ENCODE results near the gene NUDT3. TPM values are rescaled to one million over a fixed set of nuclear protein-coding genes. Genes with fewer than 3 reads are reported as not detected.

The NUDT3 gene
- total and polyA plus RNA-seq, 4 experiments from 2014 or later: 7.0 to 25.9 (median 18.0) TPM

DNA sequence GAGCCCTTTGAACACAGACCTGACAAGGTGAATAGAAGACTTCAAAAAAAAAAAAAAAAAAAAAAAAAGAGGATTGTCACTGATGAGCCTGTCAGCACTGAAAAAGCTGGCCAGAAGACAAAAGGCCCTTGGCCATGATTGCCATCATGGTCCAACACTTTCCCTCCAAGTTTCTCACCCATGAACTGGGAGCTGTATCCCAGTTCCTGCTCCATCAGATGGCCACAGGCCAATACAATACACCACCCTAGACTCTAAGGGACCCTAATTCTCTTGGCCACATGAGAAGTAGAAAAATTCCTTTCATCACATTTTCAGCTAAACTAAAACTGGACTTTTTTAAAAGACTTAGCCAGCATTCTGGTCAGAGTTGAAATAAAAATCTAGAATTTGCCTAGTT, 50.2 kb downstream of the NUDT3 start:
- H3K9me3 Mint-ChIP-seq: no peaks in the 10 kb centered on the region
- intact Hi-C loops (cut with micrococcal nuclease): no loop called here
- Histone ChIP-seq H3K4me3 (ENCODE audit: low read length in 2 of 2) (no peak overlapping the region), H3K36me3 (ENCODE audit: insufficient read depth, low read length) (peaks cover 6% of the 10 kb centered on the region), H3K4me1 (ENCODE audit: insufficient read depth, low read length) (peaks cover 6% of the 10 kb centered on the region), H3K27me3 (ENCODE audit: insufficient read depth, low read length) (no peaks in the 10 kb centered on the region), H3K27ac (ENCODE audit: low read depth, low read length) (no peak overlapping the region), H3K9me3 (ENCODE audit: control insufficient read depth in 1 of 2, low read length in 2 of 2) (no peaks in the 10 kb centered on the region)
- H3K4me3 Mint-ChIP-seq: no peak overlapping the region
- POLR2A ChIA-PET (ENCODE audit: partially characterized antibody): no interaction called here
- CTCF ChIA-PET (ENCODE audit: partially characterized antibody): no interaction called here
- peak overlapping the region in 1 of 7 donors; percentile 30 for H3K27ac Mint-ChIP-seq
- DNase-seq: no peak
- H3K27me3 Mint-ChIP-seq: no peaks in the 10 kb centered on the region
- H3K4me1 Mint-ChIP-seq: peaks cover 31 to 41% (median 37%) of the 10 kb centered on the region in 4 donors
- peaks cover 30 to 32% of the 10 kb centered on the region in 2 donors for H3K36me3 Mint-ChIP-seq

DNA sequence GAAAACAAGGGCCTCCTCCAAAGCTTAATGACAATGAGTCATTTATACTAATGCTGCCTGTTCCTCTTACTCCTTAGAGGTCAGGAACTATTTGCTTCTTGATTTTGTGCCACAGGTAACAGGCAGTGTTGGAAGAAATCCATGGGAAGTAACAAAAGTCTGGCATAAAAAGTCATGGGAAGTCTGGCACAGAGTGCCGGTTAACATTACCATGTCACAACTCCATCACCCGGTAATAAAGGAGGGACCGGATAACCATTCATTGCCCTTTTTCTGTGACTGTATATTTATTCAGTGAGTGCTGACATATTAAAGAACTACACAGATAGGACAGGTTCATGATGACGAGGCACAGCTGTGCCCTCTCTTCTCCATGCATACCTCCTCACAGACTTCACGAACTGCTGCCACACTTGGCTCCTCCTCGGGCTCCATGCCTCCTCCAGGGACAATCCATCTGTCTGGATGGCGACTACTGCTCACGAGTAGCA, 50.9 kb downstream of the NUDT3 start:
- CTCF ChIA-PET (ENCODE audit: partially characterized antibody): no interaction called here
- H3K36me3 Mint-ChIP-seq: peaks cover 30 to 32% of the 10 kb centered on the region in 2 donors
- Histone ChIP-seq H3K4me3 (ENCODE audit: low read length in 2 of 2) (no peak overlapping the region), H3K9me3 (ENCODE audit: control insufficient read depth in 1 of 2, low read length in 2 of 2) (no peaks in the 10 kb centered on the region), H3K27ac (ENCODE audit: low read depth, low read length) (no peak overlapping the region), H3K36me3 (ENCODE audit: insufficient read depth, low read length) (peaks cover 6% of the 10 kb centered on the region), H3K27me3 (ENCODE audit: insufficient read depth, low read length) (no peaks in the 10 kb centered on the region), H3K4me1 (ENCODE audit: insufficient read depth, low read length) (peaks cover 6% of the 10 kb centered on the region)
- DNase-seq: no peak
- H3K4me3 Mint-ChIP-seq: no peak overlapping the region
- H3K4me1 Mint-ChIP-seq: peaks cover 31 to 43% (median 36%) of the 10 kb centered on the region in 4 donors
- no peaks in the 10 kb centered on the region for H3K27me3 Mint-ChIP-seq
- intact Hi-C loops (cut with micrococcal nuclease): no loop called here
- POLR2A ChIA-PET (ENCODE audit: partially characterized antibody): no interaction called here
- H3K27ac Mint-ChIP-seq: peak overlapping the region in 1 of 7 donors; percentile 7
- no peaks in the 10 kb centered on the region for H3K9me3 Mint-ChIP-seq

DNA sequence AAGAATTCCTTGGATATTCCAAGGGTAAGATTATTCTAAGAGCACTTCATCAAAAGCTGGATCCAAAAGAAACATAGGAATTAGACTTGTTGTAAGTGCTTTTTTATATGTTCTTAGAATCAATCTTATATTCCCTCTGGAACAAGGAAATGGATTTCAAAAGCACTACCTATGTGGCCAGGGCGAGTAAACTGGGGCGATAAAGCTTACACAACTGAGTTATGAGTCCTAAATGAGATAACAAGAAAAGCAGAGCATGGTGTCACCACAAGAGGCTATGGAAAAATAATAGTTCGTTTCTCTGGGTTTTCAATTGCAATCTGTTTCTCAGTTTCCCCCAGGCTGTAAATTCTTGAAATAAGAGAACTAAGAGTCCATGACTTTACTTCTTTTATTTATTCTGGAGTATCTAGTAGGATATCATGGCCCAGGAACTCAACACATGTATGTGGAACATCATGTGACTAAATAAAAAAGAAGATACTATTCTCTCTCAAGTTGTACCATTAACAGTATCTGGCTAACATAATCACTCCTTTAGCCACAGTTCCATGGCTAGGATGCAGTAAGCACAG, 51.5 kb downstream of the NUDT3 start:
- H3K27me3 Mint-ChIP-seq: no peaks in the 10 kb centered on the region
- H3K27ac Mint-ChIP-seq: peak overlapping the region in 1 of 7 donors; percentile 4
- H3K36me3 Mint-ChIP-seq: peaks cover 32 to 34% of the 10 kb centered on the region in 2 donors
- ChIA-PET POLR2A (ENCODE audit: partially characterized antibody) (no interaction called here), CTCF (ENCODE audit: partially characterized antibody) (no interaction called here)
- Histone ChIP-seq H3K4me3 (ENCODE audit: low read length in 2 of 2) (no peak overlapping the region), H3K9me3 (ENCODE audit: control insufficient read depth in 1 of 2, low read length in 2 of 2) (no peaks in the 10 kb centered on the region), H3K27ac (ENCODE audit: low read depth, low read length) (no peak overlapping the region), H3K36me3 (ENCODE audit: insufficient read depth, low read length) (peaks cover 6% of the 10 kb centered on the region), H3K4me1 (ENCODE audit: insufficient read depth, low read length) (peaks cover 6% of the 10 kb centered on the region), H3K27me3 (ENCODE audit: insufficient read depth, low read length) (no peaks in the 10 kb centered on the region)
- H3K4me3 Mint-ChIP-seq: no peak overlapping the region
- intact Hi-C loops (cut with micrococcal nuclease): no loop called here
- DNase-seq: no peak
- peaks cover 30 to 41% (median 35%) of the 10 kb centered on the region in 4 donors for H3K4me1 Mint-ChIP-seq
- H3K9me3 Mint-ChIP-seq: no peaks in the 10 kb centered on the region

DNA sequence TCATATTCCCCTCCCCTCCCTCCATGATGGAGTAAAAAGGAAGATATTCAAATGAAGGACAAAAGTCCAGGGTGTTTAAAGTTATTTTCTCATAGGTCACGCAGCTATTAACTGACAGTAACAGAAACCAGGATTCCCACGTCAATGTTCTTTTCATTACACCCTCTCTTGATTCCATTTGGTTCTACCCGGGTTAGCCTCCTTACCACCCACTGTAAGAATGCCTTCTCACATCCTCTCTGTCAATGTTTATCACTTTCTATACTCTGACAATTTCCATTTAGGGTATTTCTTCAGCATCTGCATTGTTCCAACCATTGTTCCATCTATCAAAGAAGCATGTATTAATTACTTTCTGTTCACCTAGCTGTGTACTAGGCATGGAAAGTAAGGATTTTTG, 52.1 kb downstream of the NUDT3 start:
- ChIA-PET POLR2A (ENCODE audit: partially characterized antibody) (no interaction called here), CTCF (ENCODE audit: partially characterized antibody) (no interaction called here)
- Mint-ChIP-seq H3K4me1 (peaks cover 30 to 41% (median 35%) of the 10 kb centered on the region in 4 donors), H3K27ac (peak overlapping the region in 2 of 7 donors; percentile 4 to 15), H3K27me3 (no peaks in the 10 kb centered on the region), H3K9me3 (no peaks in the 10 kb centered on the region), H3K36me3 (peaks cover 32 to 34% of the 10 kb centered on the region in 2 donors), H3K4me3 (no peak overlapping the region)
- Histone ChIP-seq H3K4me1 (ENCODE audit: insufficient read depth, low read length) (peaks cover 6% of the 10 kb centered on the region), H3K27ac (ENCODE audit: low read depth, low read length) (no peak overlapping the region), H3K27me3 (ENCODE audit: insufficient read depth, low read length) (no peaks in the 10 kb centered on the region), H3K9me3 (ENCODE audit: control insufficient read depth in 1 of 2, low read length in 2 of 2) (no peaks in the 10 kb centered on the region), H3K36me3 (ENCODE audit: insufficient read depth, low read length) (peaks cover 6% of the 10 kb centered on the region), H3K4me3 (ENCODE audit: low read length in 2 of 2) (no peak overlapping the region)
- DNase-seq: no peak
- intact Hi-C loops (cut with micrococcal nuclease): no loop called here

DNA sequence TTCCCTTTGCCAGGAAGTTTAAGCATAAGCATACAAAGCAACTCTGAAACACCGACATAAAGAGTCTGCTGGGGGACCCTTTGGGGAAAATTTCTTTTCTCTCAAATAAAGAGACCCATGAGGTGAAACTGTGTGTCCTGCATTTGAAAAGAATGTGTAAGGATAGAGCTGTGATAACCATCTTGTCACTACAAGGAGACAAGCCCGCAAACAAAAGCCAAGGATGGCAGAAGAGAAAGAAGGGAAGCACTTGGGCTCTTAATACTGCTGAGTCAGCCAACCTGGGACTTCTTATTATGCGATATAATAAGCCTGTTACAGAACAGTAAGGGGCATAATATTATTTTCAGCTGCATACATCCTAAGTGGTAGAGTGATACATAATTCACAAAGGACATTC, 52.5 kb downstream of the NUDT3 start:
- no peak overlapping the region for H3K27ac ChIP-seq (ENCODE audit: low read depth, low read length)
- ChIA-PET POLR2A (ENCODE audit: partially characterized antibody) (no interaction called here), CTCF (ENCODE audit: partially characterized antibody) (no interaction called here)
- no peak overlapping the region for H3K4me3 ChIP-seq (ENCODE audit: low read length in 2 of 2)
- Mint-ChIP-seq H3K27me3 (no peaks in the 10 kb centered on the region), H3K9me3 (no peaks in the 10 kb centered on the region), H3K36me3 (peaks cover 33 to 35% of the 10 kb centered on the region in 2 donors), H3K4me1 (peaks cover 30 to 41% (median 35%) of the 10 kb centered on the region in 4 donors), H3K4me3 (no peak overlapping the region), H3K27ac (no peak overlapping the region)
- DNase-seq: no peak
- H3K27me3 ChIP-seq (ENCODE audit: insufficient read depth, low read length): no peaks in the 10 kb centered on the region
- H3K4me1 ChIP-seq (ENCODE audit: insufficient read depth, low read length): peaks cover 6% of the 10 kb centered on the region
- peaks cover 6% of the 10 kb centered on the region for H3K36me3 ChIP-seq (ENCODE audit: insufficient read depth, low read length)
- H3K9me3 ChIP-seq (ENCODE audit: control insufficient read depth in 1 of 2, low read length in 2 of 2): no peaks in the 10 kb centered on the region
- intact Hi-C loops (cut with micrococcal nuclease): no loop called here

DNA sequence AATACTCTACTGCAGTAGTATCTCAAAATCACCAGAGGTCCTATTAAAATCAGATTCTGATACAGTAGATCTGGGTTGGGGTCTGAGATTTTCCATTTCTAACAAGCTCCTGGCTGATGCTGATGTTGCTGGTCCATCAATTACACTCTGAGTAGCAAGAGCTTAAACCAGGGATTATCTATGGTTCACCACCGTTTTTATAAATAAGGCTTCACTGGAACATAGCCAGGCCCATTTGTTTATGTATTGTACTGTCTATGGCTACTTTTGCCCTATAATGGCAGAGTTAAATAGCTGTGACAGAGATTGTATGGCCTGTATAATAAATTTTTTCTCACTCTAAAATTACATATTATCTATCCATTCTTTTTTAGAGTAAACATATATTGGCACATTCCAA, 53.0 kb downstream of the NUDT3 start:
- H3K27ac ChIP-seq (ENCODE audit: low read depth, low read length): no peak overlapping the region
- no peaks in the 10 kb centered on the region for H3K9me3 ChIP-seq (ENCODE audit: control insufficient read depth in 1 of 2, low read length in 2 of 2)
- peaks cover 29 to 41% (median 34%) of the 10 kb centered on the region in 4 donors for H3K4me1 Mint-ChIP-seq
- DNase-seq: no peak
- no peaks in the 10 kb centered on the region for H3K27me3 Mint-ChIP-seq
- no peak overlapping the region for H3K4me3 ChIP-seq (ENCODE audit: low read length in 2 of 2)
- ChIA-PET CTCF (ENCODE audit: partially characterized antibody) (no interaction called here), POLR2A (ENCODE audit: partially characterized antibody) (no interaction called here)
- H3K9me3 Mint-ChIP-seq: no peaks in the 10 kb centered on the region
- H3K27me3 ChIP-seq (ENCODE audit: insufficient read depth, low read length): no peaks in the 10 kb centered on the region
- H3K4me3 Mint-ChIP-seq: no peak overlapping the region
- H3K27ac Mint-ChIP-seq: peak overlapping the region in 1 of 7 donors; percentile 45
- intact Hi-C loops (cut with micrococcal nuclease): no loop called here
- peaks cover 35 to 37% of the 10 kb centered on the region in 2 donors for H3K36me3 Mint-ChIP-seq
- peaks cover 6% of the 10 kb centered on the region for H3K4me1 ChIP-seq (ENCODE audit: insufficient read depth, low read length)
- peaks cover 6% of the 10 kb centered on the region for H3K36me3 ChIP-seq (ENCODE audit: insufficient read depth, low read length)

DNA sequence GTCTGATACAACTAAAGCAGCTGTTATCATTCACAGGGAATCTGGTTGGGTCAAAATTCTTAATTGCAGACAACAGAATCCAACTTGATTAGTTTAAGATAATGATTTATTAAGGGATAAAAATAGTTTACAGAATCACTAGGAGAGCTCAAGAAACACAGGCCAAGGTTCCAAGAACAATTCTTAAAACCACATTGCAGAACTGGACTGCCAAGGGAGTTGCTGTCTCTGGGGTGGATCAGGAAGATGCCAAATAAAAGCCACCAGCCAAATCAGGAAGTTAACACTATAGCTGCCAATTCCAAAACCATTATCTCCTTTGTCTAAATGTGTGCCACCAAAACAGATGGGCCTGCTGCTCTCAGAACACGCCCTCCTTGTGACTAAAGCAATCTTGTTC, 53.7 kb downstream of the NUDT3 start:
- Mint-ChIP-seq H3K27ac (peak overlapping the region in 2 of 7 donors; percentile 31 to 48), H3K4me3 (no peak overlapping the region), H3K4me1 (peaks cover 25 to 36% (median 31%) of the 10 kb centered on the region in 4 donors), H3K9me3 (no peaks in the 10 kb centered on the region), H3K36me3 (peaks cover 37% of the 10 kb centered on the region in 2 donors), H3K27me3 (no peaks in the 10 kb centered on the region)
- no peak for DNase-seq
- Histone ChIP-seq H3K36me3 (ENCODE audit: insufficient read depth, low read length) (peaks cover 6% of the 10 kb centered on the region), H3K27me3 (ENCODE audit: insufficient read depth, low read length) (no peaks in the 10 kb centered on the region), H3K4me3 (ENCODE audit: low read length in 2 of 2) (no peak overlapping the region), H3K9me3 (ENCODE audit: control insufficient read depth in 1 of 2, low read length in 2 of 2) (no peaks in the 10 kb centered on the region), H3K27ac (ENCODE audit: low read depth, low read length) (no peak overlapping the region), H3K4me1 (ENCODE audit: insufficient read depth, low read length) (peaks cover 6% of the 10 kb centered on the region)
- ChIA-PET CTCF (ENCODE audit: partially characterized antibody) (no interaction called here), POLR2A (ENCODE audit: partially characterized antibody) (no interaction called here)
- intact Hi-C loops (cut with micrococcal nuclease): no loop called here
